Esophagus muscularis mucosa (tissue), 4 donors: Measurements from ENCODE around the gene HMGN4.

Experiments used
- CTCF ChIP-seq, 3 experiments: fragments of 200-600 bp in 2 of 3; fragments of 450-650 bp in 1 of 3; sonication (generic) in 2 of 3; IDR thresholded peaks; one replicate each; pipeline ENCODE4 v1.5.1; 2017 to 2019; ENCODE audit warnings: antibody characterized with exemption in 3 of 3, mild to moderate bottlenecking in 2 of 3, moderate library complexity in 1 of 3
- EP300 ChIP-seq: sonication (generic); formaldehyde crosslinking; IDR thresholded peaks from one replicate; pipeline ENCODE4 v1.6.1; 2017; ENCODE audit warnings: antibody characterized with exemption
- POLR2A ChIP-seq: fragments of 450-650 bp; IDR thresholded peaks from one replicate; pipeline ENCODE4 v1.6.1; 2017; ENCODE audit warnings: antibody characterized with exemption, moderate library complexity, mild to moderate bottlenecking, low read depth
- POLR2AphosphoS5 ChIP-seq, 2 donors: sonication (generic); formaldehyde crosslinking; IDR thresholded peaks; one replicate each; pipeline ENCODE4 v1.6.1; 2017; ENCODE audit warnings: antibody characterized with exemption in 2 of 2

- TF ChIP-seq POLR2A (no peak), CTCF (IDR thresholded peaks at IDR 0.05) (no peak), EP300 (no peak), POLR2AphosphoS5 (IDR thresholded peaks at IDR 0.05) (peak; percentile 42 to 69)
Measured at GRCh38 chr6:26532699-26533531, 5.3 kb upstream of the HMGN4 start.
